ENCODE results near the gene SLC9A1. TPM values are rescaled to one million over a fixed set of nuclear protein-coding genes. Genes with fewer than 3 reads are reported as not detected.

SLC9A1 gene
- polyA plus RNA-seq, 3 donors, result 4.5 to 14.2 (median 4.6) TPM

DNA sequence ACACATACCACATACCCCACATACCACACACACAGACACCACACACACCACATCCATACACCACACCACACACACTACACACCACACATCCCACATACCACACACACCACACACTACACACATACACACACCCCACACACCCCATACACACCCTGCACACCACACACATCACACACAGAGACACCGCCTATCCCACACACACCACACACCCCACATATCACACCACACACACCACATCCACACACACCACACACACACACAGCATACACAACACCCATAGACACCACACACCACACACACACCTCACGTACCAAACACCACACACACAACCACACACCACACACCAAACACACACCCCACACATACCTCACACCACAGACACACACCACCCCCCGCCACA lies 68.3 kb downstream of the SLC9A1 start:
- Mint-ChIP-seq H3K4me3 (no peak overlapping the region), H3K27ac (no peak overlapping the region), H3K27me3 (ENCODE audit: low read depth in 3 of 3) (peaks cover 2 to 3% (median 3%) of the 10 kb centered on the region in 3 donors), H3K9me3 (peaks cover 0 to 11% (median 8%) of the 10 kb centered on the region in 7 donors), H3K36me3 (no peaks in the 10 kb centered on the region), H3K4me1 (peaks cover 2% of the 10 kb centered on the region)
- no peaks in the 10 kb centered on the region for H4K20me1 ChIP-seq (ENCODE audit: insufficient read depth, low read length)
- no peak for TF ChIP-seq CTCF (IDR thresholded peaks at IDR 0.05)
- no peak for DNase-seq
- H3K9me3 ChIP-seq (replicated peaks in 1 of 2; ENCODE audit: control insufficient read depth in 1 of 2, insufficient read depth in 1 of 2, low read length in 2 of 2), result peaks cover 0 to 4% of the 10 kb centered on the region in 2 donors
- no peak overlapping the region for H3K27ac ChIP-seq (ENCODE audit: low read depth in 1 of 2, low read length in 2 of 2)
- no peak overlapping the region for H3K4me2 ChIP-seq (replicated peaks; ENCODE audit: extremely low read depth, low read length, poor library complexity, severe bottlenecking)
- no peaks in the 10 kb centered on the region for H3K4me1 ChIP-seq (ENCODE audit: control insufficient read depth in 1 of 2, insufficient read depth in 2 of 2, low read length in 2 of 2)
- H2AFZ ChIP-seq (ENCODE audit: insufficient read depth, low read depth, low read length, poor library complexity, severe bottlenecking), result no peak overlapping the region
- no peak overlapping the region for H3K4me3 ChIP-seq (replicated peaks in 1 of 3; ENCODE audit: low read depth in 2 of 3, low read length in 3 of 3)
- H3K36me3 ChIP-seq (replicated peaks in 1 of 2; ENCODE audit: control insufficient read depth in 1 of 2, insufficient read depth in 2 of 2, low read length in 2 of 2), result no peaks in the 10 kb centered on the region
- intact Hi-C loops (cut with micrococcal nuclease), result loop anchor here in 1 of 2 donors (10.0 kb wide), 1 partner anchor 112 kb away; no protein-coding TSS in a partner anchor
- no peaks in the 10 kb centered on the region for H3K79me2 ChIP-seq (ENCODE audit: insufficient read depth, low read length)
- H3K27me3 ChIP-seq (ENCODE audit: control insufficient read depth in 2 of 2, insufficient read depth in 2 of 2, low read length in 2 of 2), result no peaks in the 10 kb centered on the region
- no peak overlapping the region for H3K9ac ChIP-seq (ENCODE audit: insufficient read depth, low read length, poor library complexity, severe bottlenecking)
- 100% methylated on average over 3 of the region's 3 CpGs for WGBS (ENCODE audit: insufficient coverage)

DNA sequence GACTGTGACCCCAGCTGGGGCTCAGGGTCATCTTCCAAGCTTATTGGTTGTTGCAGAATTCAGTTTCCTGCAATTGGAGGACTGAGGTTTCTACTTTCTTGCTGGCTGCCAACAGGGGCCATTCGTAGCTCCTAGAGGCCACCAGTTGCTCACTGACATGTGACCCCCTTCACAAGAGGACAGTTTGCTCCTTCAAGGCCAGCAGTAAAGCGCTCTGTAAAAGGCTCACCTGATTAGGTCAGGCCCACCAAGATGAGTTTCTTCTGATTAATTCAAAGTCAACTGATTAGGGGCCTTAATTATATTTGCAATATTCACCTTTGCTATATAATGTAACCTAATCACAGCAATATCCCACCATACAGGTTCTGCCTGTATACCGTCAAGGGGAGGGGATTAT lies 68.9 kb downstream of the SLC9A1 start:
- TF ChIP-seq CTCF (IDR thresholded peaks at IDR 0.05), result no peak
- Histone ChIP-seq H4K20me1 (ENCODE audit: insufficient read depth, low read length) (no peaks in the 10 kb centered on the region), H3K36me3 (replicated peaks in 1 of 2; ENCODE audit: control insufficient read depth in 1 of 2, insufficient read depth in 2 of 2, low read length in 2 of 2) (no peaks in the 10 kb centered on the region), H3K79me2 (ENCODE audit: insufficient read depth, low read length) (no peaks in the 10 kb centered on the region), H3K4me3 (replicated peaks in 1 of 3; ENCODE audit: low read depth in 2 of 3, low read length in 3 of 3) (no peak overlapping the region), H3K27ac (ENCODE audit: low read depth in 1 of 2, low read length in 2 of 2) (no peak overlapping the region), H3K9ac (ENCODE audit: insufficient read depth, low read length, poor library complexity, severe bottlenecking) (no peak overlapping the region), H3K9me3 (replicated peaks in 1 of 2; ENCODE audit: control insufficient read depth in 1 of 2, insufficient read depth in 1 of 2, low read length in 2 of 2) (peaks cover 0 to 4% of the 10 kb centered on the region in 2 donors), H3K27me3 (ENCODE audit: control insufficient read depth in 2 of 2, insufficient read depth in 2 of 2, low read length in 2 of 2) (no peaks in the 10 kb centered on the region), H3K4me2 (replicated peaks; ENCODE audit: extremely low read depth, low read length, poor library complexity, severe bottlenecking) (no peak overlapping the region), H2AFZ (ENCODE audit: insufficient read depth, low read depth, low read length, poor library complexity, severe bottlenecking) (no peak overlapping the region), H3K4me1 (ENCODE audit: control insufficient read depth in 1 of 2, insufficient read depth in 2 of 2, low read length in 2 of 2) (no peaks in the 10 kb centered on the region)
- 88% methylated on average over 2 of the region's 3 CpGs for WGBS (ENCODE audit: insufficient coverage)
- H3K4me1 Mint-ChIP-seq, result peaks cover 2% of the 10 kb centered on the region
- peaks cover 0 to 11% (median 8%) of the 10 kb centered on the region in 7 donors for H3K9me3 Mint-ChIP-seq
- DNase-seq, result no peak
- intact Hi-C loops (cut with micrococcal nuclease), result loop anchor here in 1 of 2 donors (10.0 kb wide), 1 partner anchor 111 kb away; no protein-coding TSS in a partner anchor
- no peaks in the 10 kb centered on the region for H3K36me3 Mint-ChIP-seq
- H3K27me3 Mint-ChIP-seq (ENCODE audit: low read depth in 3 of 3), result peaks cover 2 to 3% (median 3%) of the 10 kb centered on the region in 3 donors
- H3K27ac Mint-ChIP-seq, result no peak overlapping the region
- no peak overlapping the region for H3K4me3 Mint-ChIP-seq
